CD4-positive, alpha-beta T cell treated with Interleukin-12 subunit alpha and Interleukin-12 subunit beta, for 1 hour (primary cell): Measurements from ENCODE around the gene TMEM217.

Source experiments
- DNase-seq: peaks from one replicate; pipeline ENCODE4 v3.0.0-alpha.2; 2020

The TMEM217 gene

DNA sequence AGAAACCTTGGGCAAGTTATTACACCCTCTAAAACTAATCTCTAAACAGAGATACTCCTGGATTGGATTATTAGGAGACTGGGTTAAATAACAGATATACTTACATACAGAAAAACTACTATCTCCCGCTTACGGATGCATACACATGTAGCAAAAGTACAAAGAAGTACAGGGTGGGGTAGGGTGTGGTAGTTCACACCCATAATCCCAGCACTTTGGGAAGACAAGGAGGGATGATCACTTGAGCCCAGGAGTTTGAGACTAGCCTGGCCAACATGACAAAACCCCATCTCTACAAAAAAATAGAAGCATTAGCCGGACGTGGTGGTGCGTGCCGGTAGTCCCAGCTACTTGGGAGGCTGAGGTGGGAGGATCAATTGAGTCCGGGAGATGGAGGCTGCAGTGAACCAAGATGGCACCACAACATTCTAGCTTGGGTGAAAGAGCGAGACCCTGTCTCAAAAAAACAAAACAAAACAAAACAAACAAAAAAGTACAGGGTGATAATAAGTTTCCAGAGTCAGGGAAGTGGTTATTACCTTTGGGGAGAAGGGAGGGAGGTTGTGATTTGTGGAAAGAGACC lies 79.9 kb downstream of the TMEM217 start:
- DNase-seq, result no peak

DNA sequence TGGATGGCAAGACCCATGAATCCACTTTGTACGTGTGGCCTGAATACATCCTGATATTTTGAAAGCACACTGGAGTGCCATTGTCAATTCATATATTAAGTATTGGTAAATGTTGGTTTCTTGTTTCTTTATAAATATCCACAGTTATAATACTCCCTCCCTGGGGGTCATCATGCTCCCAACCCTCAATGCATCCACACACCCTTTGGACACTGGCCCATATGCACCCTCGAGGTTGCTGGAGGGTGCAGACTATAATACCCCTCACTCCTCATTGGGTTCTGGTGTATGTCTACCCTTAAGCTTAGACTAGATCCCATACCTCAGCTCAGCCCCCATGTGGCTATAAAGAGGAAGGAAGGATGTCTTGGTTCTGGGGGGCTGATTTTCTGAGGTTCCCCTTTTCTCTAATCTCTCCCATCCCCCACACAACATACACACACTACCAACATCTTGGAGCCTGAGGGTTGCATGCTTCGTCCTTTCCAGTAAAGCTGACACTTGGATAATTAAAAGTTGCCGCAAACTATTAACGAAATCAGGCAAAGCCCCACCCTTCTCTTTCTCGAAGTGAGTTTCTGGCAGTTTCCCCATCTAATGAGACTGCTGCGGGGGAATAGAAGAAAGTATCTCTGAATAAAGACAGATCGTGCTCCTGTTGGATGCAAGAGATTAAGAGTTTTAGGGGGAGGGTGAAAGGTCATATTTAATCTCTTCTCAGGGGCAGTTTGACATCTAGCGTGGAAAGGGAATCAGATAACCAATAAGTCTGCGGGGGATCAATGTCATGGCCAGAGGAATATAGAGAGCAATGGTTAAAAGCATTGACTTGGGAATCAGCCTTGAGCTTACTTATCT lies 80.6 kb downstream of the TMEM217 start:
- DNase-seq, result no peak

DNA sequence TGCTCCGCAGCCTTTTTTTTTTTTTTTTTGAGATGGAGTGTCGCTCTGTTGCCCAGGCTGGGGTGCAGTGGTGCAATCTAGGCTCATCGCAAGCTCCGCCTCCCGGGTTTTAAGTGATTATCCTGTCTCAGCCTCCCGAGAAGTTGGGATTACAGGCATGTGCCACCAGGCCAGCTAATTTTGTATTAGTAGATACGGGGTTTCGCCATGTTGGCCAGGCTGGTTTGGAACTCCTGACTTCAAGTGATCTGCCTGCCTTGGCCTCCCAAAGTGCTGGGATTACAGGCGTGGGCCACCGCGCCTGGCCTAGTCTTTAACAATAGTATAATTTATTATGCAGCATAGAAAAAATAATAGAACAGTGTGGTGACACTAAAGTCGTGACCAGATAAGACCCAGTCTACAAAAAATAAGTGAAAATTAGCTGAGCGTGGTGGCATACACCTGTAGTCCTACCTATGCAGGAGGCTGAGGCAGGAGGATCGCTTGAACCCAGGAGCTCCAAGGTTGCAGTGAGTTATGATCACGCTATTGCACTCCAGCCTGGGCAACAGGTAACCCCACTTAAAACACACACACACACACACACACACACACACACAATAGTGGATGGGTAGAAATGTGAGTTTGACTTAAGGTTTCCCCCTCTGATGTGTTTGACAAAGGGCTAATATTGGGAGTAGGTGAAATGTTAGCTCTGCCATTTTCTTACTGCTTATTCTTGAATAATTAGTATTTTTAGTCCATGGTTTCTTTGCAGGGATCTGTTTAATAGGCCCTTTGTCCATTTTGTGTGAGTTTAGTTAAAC lies 81.5 kb downstream of the TMEM217 start:
- no peak for DNase-seq

DNA sequence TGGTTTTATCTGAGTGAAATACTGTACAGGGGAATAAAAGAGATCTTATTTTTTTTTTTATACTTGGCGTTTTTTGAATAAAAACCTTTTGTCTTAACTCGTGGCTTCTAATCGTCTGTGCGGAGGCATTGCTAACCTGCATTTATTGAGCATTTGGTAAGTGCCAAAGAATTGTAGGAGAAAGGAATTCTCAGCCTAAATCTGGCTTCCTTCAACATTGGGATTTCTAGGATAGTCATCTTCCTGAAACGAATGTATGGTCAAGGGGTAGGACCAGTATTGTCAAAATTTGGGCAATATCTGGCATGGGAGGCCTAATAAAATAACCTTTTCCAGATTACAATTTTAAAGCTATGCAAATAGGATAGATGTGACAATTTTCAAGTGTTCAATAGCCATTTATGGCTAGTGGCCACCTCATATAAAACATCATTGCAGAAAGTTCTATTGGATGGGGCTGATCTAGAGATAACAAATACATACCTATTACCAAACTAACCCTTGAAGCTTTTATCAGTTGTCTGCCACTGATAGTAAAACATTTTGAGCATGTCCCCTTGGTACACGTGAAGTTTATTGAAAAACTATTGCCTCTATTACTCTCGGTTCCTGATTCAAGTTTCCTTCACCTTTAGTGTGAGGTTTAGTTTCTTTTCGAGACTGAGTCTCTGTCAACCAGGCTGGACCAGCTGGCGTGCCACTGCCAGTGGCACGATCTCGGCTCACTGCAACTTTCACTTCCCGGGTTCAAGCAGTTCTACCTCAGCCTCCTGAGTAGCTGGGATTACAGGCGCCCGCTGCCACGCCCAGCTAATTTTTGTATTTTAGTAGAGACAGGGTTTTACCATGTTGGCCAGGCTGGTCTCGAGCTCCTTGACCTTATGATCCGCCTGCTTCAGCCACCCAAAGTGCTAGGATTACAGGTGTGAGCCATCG lies 82.3 kb downstream of the TMEM217 start:
- DNase-seq, result no peak

DNA sequence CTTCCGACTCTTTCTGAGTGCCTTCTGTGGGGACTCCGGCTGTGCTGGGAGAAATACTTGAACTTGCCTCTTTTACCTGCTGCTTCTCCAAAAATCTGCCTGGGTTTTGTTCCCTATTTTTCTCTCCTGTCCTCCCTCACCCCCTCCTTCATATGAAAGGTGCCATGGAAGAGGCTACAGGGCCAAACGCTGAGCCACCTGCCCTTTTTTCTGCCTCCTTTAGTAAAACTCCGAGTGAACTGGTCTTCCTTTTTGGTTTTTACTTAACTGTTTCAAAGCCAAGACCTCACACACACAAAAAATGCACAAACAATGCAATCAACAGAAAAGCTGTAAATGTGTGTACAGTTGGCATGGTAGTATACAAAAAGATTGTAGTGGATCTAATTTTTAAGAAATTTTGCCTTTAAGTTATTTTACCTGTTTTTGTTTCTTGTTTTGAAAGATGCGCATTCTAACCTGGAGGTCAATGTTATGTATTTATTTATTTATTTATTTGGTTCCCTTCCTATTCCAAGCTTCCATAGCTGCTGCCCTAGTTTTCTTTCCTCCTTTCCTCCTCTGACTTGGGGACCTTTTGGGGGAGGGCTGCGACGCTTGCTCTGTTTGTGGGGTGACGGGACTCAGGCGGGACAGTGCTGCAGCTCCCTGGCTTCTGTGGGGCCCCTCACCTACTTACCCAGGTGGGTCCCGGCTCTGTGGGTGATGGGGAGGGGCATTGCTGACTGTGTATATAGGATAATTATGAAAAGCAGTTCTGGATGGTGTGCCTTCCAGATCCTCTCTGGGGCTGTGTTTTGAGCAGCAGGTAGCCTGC lies 83.2 kb downstream of the TMEM217 start:
- DNase-seq, result no peak

DNA sequence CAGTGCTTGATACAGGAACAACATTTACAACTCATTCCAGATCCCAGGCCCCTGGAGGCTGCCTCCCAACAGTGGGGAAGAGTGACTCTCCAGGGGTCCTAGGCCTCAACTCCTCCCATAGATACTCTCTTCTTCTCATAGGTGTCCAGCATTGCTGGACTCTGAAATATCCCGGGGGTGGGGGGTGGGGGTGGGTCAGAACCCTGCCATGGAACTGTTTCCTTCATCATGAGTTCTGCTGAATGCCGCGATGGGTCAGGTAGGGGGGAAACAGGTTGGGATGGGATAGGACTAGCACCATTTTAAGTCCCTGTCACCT lies 83.8 kb downstream of the TMEM217 start:
- no peak for DNase-seq

DNA sequence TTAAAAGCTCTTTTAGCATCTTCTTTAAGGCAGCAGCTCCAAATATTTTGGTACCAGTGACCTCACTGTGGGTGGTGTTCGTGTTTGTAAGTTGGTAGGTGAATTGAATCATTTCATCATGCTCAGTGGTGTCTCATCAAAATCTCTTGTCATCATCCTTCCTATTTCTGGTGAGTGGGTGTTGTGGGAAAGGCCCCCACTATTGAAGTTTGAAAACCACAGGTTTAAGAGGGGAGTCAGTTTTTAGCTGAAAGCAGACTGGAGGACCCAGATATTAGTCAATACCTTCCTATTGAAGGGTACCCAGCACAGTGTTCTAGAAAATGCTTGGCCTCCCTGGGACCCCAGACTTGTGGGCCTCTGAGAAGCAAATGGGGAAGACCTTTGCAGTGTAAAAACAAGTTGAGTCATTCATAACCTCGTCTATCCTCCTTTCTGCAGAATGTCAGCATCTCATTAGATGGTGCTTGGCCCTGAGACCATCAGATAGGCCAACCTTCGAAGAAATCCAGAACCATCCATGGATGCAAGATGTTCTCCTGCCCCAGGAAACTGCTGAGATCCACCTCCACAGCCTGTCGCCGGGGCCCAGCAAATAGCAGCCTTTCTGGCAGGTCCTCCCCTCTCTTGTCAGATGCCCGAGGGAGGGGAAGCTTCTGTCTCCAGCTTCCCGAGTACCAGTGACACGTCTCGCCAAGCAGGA lies 84.3 kb downstream of the TMEM217 start:
- peak; percentile 41 for DNase-seq

DNA sequence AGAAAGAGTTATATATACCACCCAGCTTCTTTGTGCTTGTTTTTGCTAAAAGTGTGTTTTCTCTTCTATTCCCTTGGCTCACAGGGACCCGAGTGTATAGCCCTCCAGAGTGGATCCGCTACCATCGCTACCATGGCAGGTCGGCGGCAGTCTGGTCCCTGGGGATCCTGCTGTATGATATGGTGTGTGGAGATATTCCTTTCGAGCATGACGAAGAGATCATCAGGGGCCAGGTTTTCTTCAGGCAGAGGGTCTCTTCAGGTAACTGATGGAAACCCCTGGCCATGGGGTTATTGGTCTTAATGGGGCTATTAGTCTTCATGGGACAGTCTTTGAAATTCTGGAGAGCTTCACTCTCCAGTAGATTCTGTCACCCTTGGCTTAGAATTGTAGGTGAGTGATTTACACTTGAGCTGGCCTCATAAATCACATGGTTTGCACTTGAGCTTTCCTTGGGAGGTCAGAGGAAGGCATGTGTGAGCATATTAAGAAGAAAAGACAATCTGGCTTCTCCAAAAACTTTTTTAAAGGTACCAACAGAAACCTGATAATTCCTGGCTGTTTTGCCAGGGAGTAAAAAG lies 84.9 kb downstream of the TMEM217 start:
- no peak for DNase-seq

DNA sequence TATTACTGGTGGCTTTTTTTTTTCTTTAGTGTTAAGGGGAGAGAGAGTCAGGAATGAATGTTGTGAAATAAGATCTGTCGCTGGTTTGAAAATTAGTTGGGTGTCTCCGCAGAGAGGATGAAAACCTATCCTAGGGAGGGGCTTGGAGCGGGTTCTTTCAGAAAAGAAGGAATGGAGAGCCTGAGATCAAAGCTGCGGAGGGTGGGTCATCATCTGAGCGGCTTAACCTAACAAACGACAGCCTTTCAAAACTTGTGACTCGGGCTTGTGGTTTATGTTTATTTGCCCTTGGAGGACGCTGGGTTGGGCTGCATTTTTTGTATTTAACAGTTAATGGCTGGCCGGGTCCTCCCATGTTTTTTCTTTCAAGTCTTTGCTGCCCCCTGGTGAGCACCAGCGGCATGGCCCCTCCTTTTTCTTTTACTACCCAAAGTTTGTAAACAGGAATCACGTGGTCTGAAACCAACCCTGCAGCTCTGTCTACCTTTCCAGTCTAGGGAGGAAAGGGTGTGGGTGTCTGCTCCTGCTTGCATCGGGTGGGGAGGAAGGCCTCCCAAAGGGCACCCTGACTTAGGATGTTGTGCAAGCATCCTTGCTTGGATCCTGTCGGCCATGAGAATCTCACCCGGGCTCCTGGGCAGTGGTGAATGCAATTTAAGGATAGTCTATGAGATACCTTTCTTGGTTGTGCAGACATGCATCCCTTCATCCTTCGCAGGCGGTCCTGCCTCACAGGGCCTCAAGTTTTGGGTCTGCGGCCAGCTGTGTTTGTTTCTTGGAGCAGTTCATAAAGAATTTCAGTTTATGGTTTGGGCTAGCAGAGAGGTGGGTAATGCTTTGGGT lies 85.8 kb downstream of the TMEM217 start:
- DNase-seq, result peak; percentile 96

DNA sequence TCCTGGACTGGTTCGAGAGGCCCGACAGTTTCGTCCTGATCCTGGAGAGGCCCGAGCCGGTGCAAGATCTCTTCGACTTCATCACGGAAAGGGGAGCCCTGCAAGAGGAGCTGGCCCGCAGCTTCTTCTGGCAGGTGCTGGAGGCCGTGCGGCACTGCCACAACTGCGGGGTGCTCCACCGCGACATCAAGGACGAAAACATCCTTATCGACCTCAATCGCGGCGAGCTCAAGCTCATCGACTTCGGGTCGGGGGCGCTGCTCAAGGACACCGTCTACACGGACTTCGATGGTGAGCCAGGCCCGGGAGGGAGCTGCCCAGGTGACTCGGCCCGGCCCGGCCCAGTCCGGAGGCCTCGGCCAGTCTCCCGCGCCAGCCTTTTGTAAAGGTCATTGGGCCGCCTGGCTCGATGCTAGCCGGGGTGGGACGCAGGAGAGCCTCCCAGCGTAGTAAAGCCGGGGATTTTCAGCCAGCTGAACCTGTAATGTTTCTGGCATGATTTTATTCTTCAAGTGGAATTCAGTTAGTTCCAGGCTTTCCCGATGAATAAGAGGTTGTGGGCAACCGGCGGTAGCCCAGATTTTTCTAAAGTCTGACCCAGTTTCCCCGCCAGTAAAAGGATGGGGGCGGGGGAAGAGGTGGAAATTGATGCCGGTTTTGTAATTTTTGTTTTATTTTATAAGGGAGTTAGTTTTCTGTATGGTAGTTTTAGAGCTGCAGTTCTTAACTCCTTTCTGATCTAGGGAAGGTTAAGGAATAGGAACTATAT lies 86.6 kb downstream of the TMEM217 start:
- peak; percentile 30 for DNase-seq

DNA sequence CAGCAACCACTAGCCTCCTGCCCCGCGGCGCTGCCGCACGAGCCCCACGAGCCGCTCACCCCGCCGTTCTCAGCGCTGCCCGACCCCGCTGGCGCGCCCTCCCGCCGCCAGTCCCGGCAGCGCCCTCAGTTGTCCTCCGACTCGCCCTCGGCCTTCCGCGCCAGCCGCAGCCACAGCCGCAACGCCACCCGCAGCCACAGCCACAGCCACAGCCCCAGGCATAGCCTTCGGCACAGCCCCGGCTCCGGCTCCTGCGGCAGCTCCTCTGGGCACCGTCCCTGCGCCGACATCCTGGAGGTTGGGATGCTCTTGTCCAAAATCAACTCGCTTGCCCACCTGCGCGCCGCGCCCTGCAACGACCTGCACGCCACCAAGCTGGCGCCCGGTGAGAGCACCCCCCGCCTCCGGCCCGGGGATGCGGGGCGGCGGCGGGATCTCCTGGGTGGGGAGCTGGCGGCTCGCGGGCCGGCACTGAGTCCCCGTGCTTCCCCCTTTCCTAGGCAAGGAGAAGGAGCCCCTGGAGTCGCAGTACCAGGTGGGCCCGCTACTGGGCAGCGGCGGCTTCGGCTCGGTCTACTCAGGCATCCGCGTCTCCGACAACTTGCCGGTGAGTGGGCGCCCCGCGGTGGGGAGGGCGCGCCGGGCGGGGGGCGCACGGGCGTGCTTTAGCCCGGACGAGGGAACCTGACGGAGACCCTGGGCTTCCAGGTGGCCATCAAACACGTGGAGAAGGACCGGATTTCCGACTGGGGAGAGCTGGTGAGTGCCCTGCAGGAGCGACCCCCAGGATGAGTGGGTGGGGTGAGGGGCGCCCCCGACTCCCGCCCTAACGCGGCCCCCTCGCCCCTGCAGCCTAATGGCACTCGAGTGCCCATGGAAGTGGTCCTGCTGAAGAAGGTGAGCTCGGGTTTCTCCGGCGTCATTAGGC lies 87.4 kb downstream of the TMEM217 start:
- DNase-seq, result peak; percentile 42

DNA sequence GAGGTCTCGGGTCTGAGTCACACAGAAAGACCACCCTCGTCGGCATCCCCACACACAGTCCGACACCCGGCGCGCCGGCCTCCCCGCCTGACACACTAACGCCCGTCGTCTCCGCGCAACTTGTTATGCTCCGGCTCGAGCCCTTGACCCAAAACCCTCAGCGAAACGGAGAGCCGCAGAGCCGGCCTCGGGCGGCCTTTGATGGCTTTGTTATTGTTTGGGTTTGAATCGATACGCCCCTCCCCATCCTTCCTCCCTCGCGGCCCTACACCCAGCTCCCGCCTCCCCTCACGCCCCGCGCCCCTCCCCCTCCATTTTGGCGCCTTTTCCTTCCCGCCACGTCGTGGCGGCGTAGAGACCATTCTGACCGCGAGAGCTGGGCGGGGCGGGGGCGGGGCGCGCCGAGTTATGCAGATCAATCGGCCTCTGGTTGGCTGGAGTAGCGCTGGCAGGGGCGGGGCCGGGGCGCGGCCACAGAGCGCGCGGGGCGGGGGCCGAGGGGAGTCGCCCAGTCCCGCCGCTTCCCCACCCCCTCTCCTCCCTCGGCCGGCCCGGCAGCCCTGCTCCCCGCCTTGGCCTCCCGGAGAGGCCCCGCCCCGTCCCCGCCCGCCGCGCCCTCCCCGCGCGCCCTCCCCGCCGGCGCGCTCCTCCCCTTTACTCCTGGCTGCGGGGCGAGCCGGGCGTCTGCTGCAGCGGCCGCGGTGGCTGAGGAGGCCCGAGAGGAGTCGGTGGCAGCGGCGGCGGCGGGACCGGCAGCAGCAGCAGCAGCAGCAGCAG lies 88.3 kb downstream of the TMEM217 start, which contains the start of gene PIM1:
Gene PIM1, plus strand, starts transcription at position 657 of the 777 bp plus-strand sequence. CDS start 424 bp downstream, outside the sequence.
- peak; percentile 100 for DNase-seq

DNA sequence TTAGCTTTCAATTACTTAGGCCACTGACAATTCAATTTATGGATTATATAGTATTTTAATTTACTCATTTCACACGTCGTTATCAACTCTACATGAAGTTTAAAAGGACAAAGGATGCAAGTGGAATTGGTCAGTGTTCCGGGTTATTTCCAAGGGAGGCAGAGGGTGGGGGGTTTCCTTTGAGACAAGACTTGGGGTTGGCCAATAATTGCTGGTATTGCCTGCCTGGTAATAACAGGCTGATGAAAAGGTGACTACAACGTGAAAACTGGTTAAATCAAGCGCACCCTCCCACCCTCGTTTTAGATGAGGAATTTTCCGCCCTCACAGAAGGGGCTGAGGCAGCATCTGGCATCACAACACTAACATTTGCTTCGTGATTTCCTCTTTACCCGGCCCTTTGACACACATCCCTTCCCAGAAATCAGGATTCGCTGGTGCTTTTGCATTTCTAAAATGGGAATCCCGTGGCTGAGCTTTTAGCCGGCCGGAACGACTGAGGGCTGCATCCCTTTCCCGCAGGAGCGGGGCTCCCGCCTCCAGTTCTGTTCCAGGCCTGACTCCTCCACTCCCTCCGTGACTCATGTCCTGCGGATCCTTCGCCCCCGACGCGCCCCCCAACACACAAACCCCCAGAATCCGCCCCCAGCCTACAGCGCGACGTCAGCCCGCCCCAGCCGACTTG lies 89.0 kb downstream of the TMEM217 start:
- DNase-seq, result peak; percentile 23

DNA sequence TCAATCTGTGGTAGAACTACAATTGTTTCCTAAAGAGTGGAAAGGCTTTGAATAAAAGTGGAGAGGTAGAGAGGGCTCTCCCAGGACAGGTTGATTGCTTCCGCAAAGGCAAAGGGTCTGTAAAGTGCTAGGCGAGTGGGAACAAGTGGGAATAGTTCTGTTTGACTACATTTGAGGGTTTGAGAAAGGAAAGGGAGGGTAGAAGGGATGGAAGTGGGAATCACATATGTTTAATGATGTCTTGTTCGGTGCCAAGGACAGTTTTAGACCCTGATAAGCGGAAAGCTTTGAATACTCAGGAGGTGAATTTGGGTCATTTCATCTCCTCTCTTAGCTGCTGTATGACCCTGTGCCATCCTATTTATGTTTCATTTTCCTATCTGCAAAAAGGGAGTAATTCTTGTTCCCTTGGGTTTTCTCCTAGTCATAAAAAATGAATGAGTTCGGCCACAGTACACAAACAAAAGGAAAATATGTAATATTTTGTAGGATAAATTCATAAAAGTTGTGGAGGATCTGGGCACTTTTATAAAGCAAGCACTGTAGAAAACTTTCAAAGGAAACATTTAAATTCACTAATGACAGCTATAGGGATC lies 89.7 kb downstream of the TMEM217 start:
- DNase-seq, result no peak

DNA sequence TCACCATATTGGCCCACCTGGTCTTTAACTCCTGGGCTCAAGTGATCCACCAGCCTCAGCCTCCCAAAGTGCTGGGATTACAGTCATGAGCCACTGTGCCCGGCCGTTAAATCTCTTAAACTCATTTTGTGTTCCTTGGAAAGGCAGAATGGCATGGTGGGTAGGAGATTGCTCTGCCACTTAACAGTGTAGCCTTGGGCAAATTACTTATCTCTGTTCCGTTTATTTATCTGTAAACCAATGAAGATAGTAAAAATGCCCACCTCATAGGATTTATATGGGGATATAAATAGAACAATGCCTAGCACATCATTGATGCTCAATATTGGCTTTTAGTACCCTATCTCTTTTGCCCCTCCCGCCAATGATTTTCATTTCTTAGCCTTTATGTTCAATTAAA lies 95.2 kb downstream of the TMEM217 start:
- no peak for DNase-seq
